ENCODE data around the gene PLEKHA6.

DNA sequence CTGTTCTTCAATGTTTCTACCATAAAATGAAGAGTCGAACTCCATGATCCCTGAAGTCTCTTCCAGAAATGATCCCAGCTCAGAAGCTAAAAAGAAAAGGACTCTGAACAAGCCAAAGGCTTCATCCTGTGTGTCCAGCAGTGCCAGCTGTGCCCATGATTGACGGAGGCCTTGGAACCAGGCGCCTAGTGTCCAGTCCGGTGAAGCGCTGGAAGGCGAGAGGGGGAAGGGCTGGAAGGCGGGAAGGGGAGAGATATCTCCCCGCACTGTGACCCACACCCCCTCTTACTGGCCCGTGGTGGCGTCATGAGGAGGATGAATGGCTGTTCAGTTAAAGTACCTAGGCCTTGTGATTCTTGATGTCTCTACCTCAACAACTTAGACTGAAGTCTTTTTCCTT is 10.4 kb upstream of the PLEKHA6 start:
- TF ChIP-seq POLR2A (IDR thresholded peaks at IDR 0.05), result no peak
- no peak for TF ChIP-seq CTCF (IDR thresholded peaks at IDR 0.05)
